ENCODE results near the gene ALK.

- TF ChIP-seq CTCF (IDR thresholded peaks at IDR 0.05) (no peak), SIN3A (IDR thresholded peaks at IDR 0.05; ENCODE audit: borderline replicate concordance, low read depth, low read length) (no peak), CHD2 (IDR thresholded peaks at IDR 0.05; ENCODE audit: low read length, partially characterized antibody) (no peak), NRF1 (IDR thresholded peaks at IDR 0.05; ENCODE audit: low read depth, low read length) (no peak), RAD21 (IDR thresholded peaks at IDR 0.05; ENCODE audit: low read length) (no peak), TEAD4 (IDR thresholded peaks at IDR 0.05; ENCODE audit: borderline replicate concordance, insufficient read depth) (no peak), MAX (IDR thresholded peaks at IDR 0.05; ENCODE audit: low read depth) (no peak), RXRA (IDR thresholded peaks at IDR 0.05; ENCODE audit: borderline replicate concordance, low read depth) (no peak), POLR2AphosphoS5 (IDR thresholded peaks at IDR 0.05; ENCODE audit: low read depth, low read length) (no peak), ZBTB33 (IDR thresholded peaks at IDR 0.05; ENCODE audit: borderline replicate concordance, low read depth) (no peak), EZH2phosphoT487 (IDR thresholded peaks at IDR 0.05; ENCODE audit: borderline replicate concordance, low read depth) (no peak)
Measured at GRCh38 chr2:29700560-29700959, 220.8 kb downstream of the ALK start.
